ENCODE measurements around the gene NANOS3. TPM values are rescaled to one million over a fixed set of nuclear protein-coding genes. Genes with fewer than 3 reads are reported as not detected.
A peak's percentile ranks its signal among the peaks of the same experiment; 100 is the strongest.
"Not testable (repeated sequence)": the region's sequence is repeated elsewhere in the genome, so short reads cannot be mapped to it uniquely, and the experiment has no call there.

Gene NANOS3
- total RNA-seq, 1 donor from 2014 or later = 5.6 TPM

GRCh38 chr19:13920940-13921747, 44.2 kb downstream of the NANOS3 start:
- no peak for DNase-seq

- not testable (repeated sequence) for DNase-seq
Observed at GRCh38 chr19:13922118-13922517, 45.2 kb downstream of the NANOS3 start.

DNA sequence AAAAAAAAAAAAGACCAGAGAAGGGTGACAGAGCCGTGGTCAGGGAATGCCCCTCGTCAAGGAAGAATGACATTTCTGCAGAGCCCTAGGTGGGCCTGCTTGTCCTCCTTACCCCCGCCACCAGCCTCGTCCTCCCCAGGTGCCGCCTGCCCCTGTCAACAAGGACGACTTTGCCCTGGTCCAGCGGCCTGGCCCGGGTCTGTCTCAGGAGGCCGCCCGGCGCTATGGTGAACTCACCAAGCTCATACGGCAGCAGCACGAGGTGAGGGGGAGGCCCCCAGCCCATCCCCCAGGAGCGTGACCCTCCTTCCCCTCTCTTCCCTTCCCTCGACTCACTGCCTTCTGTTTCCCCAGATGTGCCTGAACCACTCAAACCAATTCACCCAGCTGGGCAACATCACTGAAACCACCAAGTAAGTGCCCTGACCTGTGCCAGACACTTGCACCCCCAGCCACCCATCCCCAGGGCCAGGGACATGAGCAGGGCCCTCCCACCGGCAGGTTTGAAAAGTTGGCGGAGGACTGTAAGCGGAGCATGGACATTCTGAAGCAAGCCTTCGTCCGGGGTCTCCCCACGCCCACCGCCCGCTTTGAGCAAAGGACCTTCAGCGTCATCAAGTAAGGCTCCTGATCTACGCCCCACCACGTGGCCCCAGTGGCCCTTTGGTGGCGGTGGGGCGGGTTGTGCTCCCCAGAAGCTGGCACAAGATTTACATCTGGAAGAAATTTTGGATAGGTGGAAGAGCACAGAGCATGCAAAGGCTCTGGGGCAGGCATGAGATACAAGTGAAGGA, 46.5 kb downstream of the NANOS3 start:
- DNase-seq = no peak

GRCh38 chr19:13926010-13926409, 49.1 kb downstream of the NANOS3 start:
- no peak for DNase-seq

DNA sequence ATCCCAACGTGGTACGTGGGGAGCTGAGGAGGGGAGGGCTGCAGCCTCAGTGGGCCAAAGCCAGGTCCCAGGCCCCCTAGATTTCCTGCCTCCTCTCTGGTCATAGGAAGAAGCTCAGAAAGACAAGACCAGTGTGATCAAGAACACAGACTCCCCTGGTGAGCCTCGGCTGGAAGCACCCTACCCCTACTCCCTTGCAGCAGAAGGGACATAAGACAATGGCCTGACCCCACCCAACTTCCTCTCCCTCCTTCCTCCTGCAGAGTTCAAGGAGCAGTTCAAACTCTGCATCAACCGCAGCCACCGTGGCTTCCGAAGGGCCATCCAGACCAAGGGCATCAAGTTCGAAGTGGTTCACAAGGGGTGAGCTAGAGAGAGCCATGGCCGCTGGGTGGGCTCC, 49.8 kb downstream of the NANOS3 start:
- no peak for DNase-seq

DNA sequence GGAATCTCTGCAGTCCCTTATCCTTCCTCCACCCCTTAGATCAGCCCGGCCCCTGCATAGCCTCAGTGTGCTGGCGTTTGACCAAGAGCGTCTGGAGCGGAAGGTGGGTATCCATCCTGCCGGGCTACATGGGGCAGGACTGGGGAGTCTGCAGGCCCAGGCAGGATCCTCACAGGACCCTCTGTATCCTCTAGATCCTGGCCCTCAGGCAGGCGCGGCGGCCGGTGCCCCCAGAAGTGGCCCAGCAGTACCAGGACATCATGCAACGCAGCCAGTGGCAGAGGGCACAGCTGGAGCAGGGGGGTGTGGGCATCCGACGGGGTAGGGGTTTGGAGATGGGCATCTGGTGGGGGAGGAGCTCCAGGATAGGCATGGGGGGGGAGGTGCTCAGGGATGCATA, 52.4 kb downstream of the NANOS3 start:
- no peak for DNase-seq

DNA sequence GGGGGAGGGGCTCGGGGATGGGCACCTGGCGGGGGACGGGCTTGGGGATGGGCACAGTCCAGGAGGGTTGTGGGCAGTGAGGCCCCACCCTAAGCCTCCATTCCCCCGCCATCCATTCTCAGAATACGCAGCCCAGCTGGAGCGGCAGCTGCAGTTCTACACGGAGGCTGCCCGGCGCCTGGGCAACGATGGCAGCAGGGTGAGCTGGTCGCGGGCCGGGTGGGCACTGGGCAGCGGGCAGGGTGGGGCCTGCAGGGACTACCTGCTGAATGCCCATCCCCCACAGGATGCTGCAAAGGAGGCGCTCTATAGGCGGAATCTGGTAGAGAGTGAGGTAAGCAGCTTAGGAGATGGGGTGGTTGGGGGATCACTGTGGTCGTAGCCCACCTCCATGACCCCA, 53.0 kb downstream of the NANOS3 start:
- DNase-seq = no peak

Small RNAs within 50 kb of the gene (small RNA-seq; reads per million reads assigned to genes)
- gene MIR181C (2,152 reads per million, percentile 99 among the genes with 10 or more reads in this experiment), gene MIR181D (386 reads per million, percentile 98 among the genes with 10 or more reads in this experiment)

Other genes starting within 250 kb of the NANOS3 start
- 16.4 TPM for gene MRI1, start 112.6 kb upstream of the NANOS3 start, total RNA-seq
- 15.8 TPM for gene C19orf53, start 102.7 kb upstream of the NANOS3 start, total RNA-seq
- gene ZSWIM4, start 81.7 kb upstream of the NANOS3 start, total RNA-seq = 11.1 TPM
- gene BRME1, start 29.0 kb downstream of the NANOS3 start, total RNA-seq = 11.1 TPM
- gene CC2D1A, start 29.1 kb downstream of the NANOS3 start, total RNA-seq = 8.9 TPM
- gene PODNL1, start 61.3 kb downstream of the NANOS3 start, total RNA-seq = not detected
- 10.1 TPM for gene DCAF15, start 75.4 kb downstream of the NANOS3 start, total RNA-seq
- 1.7 TPM for gene RFX1, start 129.2 kb downstream of the NANOS3 start, total RNA-seq
- not detected for gene RLN3, start 151.0 kb downstream of the NANOS3 start, total RNA-seq
- 7.0 TPM for gene IL27RA, start 154.6 kb downstream of the NANOS3 start, total RNA-seq
- gene PALM3, start 184.9 kb downstream of the NANOS3 start, total RNA-seq = 3.4 TPM
- 1.6 TPM for gene MISP3, start 195.7 kb downstream of the NANOS3 start, total RNA-seq
- not detected for gene C19orf67, start 208.6 kb downstream of the NANOS3 start, total RNA-seq
- gene SAMD1, start 213.6 kb downstream of the NANOS3 start, total RNA-seq = 37.1 TPM
- gene PRKACA, start 240.6 kb downstream of the NANOS3 start, total RNA-seq = 29.3 TPM